Measurements from ENCODE around the gene RAB6A.

- no peak for TF ChIP-seq CTCF (IDR thresholded peaks at IDR 0.05; ENCODE audit: low read depth, low read length, poor library complexity, severe bottlenecking)
- no peak for TF ChIP-seq EZH2phosphoT487 (IDR thresholded peaks at IDR 0.05; ENCODE audit: borderline replicate concordance, low read length)
Observed at GRCh38 chr11:73629907-73630306, 131.0 kb downstream of the RAB6A start.
